ENCODE measurements around the gene SPNS1. TPM values are rescaled to one million over a fixed set of nuclear protein-coding genes. Genes with fewer than 3 reads are reported as not detected.
"Not testable (repeated sequence)": the region's sequence is repeated elsewhere in the genome, so short reads cannot be mapped to it uniquely, and the experiment has no call there.

Gene SPNS1
- total RNA-seq, 1 donor from 2014 or later = 22.5 TPM

DNA sequence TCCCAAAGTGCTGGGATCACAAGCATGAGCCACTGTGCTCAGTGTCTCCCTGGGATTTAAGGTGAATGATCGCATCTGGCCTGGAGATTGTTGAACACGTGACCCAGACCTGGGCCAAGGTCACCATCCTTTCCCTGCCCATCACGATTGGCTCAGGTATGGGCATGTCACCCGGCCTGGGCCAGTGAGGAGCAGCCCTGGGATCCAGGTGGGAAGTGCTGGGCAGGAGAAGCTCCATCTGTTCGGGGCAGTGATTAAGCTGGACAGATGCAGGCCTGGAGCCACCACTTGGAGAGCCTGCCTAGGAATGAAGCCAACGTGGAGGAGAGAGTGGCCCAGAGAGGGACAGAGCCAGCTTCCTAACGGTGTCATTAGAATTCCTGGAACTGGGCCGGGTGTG lies 17.1 kb downstream of the SPNS1 start:
- no peak for ATAC-seq

GRCh38 chr16:28992496-28992895 lies 17.9 kb downstream of the SPNS1 start:
- no peak for ATAC-seq

DNA sequence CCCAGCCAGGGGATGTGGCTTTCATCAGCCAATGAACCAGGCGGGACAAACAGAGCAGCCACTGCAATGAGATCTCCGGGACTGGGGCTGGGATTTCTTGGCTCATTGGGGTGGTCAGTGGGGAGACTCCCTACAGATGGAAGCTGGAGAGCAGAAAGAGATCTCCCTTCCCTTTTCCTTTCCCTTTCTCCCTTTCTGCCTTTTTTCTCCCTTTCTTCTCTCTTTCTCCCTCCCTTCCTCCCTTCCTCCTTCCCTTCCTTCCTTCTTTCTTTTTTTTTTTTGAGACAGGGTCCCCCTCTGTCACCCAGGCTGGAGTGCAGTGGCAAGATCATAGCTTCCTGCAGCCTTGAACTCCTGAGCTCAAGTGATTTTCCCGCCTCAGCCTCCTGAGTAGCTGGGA lies 24.3 kb downstream of the SPNS1 start:
- no peak for ATAC-seq

GRCh38 chr16:28999577-28999976 lies 25.0 kb downstream of the SPNS1 start:
- no peak for ATAC-seq

GRCh38 chr16:29000019-29000418 lies 25.4 kb downstream of the SPNS1 start:
- no peak for ATAC-seq

DNA sequence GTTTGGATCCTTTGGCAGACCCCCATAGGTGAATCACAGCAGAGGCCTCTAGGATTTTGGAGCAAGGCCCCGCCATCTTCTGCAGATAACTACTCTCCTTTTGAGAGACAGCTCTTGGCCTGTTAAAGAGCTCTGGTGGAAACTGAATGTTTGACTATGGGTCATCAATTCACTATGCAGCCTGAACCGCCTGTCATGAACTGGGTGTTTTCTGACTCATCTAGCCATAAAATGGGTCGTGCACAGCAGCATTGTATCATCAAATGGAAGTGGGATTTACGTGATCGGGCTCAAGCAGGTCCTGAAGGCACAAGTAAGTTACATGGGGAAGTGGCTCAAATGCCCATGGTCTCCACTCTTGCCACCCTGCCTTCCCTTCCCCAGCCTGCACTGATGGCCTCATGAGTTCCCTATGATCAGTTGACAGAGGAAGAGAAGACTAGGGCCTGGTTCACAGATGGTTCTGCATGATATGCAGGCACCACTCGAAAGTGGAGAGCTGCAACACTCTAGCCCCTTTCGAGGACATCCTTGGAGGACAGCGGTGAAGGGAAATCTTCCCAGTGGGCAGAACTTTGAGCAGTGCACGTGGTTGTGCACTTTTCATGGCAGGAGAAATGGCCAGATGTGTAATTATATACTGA lies 30.0 kb downstream of the SPNS1 start:
- ATAC-seq = not testable (repeated sequence)

DNA sequence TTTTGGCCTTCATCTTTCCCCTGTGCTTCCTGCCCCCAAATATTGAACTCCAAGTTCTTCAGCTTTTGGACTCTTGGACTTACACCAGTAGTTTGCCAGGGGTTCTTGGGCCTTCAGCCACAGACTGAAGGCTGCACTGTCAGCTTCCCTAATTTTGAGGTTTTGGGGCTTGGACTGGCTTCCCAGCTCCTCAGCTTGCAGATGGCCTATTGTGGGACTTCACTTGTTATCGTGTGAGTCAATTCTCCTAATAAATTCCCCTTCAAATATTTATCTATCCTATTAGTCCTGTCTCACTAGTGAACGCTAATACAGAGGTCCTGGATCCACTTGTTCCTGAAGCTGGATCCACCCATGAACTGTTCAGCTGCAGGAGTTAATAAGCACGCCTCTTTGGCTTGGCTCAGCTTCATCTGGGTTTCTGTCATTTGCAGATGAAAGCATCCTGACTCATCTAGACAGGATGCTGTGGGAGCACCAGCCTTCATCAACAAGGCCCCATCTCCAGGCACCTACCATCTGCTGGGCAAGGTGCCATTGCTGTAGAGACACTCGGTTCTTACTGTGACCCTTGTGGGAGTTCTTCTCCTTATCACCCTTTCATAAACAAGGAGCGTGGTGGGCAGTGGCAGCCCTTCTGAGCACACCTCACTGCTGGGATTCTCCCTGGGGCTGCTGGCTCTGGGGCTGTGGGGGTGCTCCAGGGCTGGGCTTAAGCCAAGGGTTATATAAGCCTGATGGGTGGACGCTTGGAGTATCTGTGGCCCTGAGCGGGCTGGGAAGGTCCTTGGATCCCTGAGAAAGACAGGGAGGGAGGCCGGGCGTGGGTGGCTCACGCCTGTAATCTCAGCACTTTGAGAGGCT lies 33.4 kb downstream of the SPNS1 start:
- peak; percentile 31 for ATAC-seq

GRCh38 chr16:29009050-29009837 lies 34.7 kb downstream of the SPNS1 start:
- no peak for ATAC-seq

DNA sequence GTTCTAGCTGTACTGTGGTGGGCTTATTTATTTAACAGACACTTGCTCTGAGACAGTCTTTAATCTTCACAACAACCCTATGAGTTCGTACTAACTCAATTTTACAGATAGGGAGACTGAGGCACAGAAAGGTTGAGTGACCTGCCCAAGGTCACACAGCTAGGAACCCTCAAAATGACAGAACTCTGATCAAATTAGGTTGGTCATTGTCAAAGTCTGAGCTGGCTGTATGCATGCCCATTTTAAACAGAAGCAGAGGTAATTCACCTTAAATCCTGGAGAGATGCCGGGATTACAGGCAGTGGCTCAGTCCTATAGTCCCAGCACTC lies 35.2 kb downstream of the SPNS1 start:
- ATAC-seq = no peak

DNA sequence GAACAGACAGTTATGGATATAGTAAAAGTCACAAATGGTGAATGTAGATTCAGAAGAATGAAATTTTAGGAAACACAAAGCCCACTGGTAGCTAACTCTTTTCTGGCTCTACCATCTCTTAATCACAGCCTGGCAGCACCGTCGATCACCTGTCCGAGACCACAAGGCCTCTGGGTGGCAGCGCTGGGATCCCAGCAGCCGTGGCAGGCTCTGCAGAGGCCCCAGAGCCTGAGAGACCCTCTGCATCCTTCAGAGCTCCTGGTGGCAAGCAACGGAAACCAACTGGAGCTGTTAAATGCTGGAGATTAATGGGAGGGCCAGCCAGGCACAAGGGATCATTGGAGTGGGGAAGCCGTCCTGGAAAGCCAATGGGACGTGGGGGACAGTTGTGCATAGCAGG lies 36.5 kb downstream of the SPNS1 start:
- ATAC-seq = no peak

DNA sequence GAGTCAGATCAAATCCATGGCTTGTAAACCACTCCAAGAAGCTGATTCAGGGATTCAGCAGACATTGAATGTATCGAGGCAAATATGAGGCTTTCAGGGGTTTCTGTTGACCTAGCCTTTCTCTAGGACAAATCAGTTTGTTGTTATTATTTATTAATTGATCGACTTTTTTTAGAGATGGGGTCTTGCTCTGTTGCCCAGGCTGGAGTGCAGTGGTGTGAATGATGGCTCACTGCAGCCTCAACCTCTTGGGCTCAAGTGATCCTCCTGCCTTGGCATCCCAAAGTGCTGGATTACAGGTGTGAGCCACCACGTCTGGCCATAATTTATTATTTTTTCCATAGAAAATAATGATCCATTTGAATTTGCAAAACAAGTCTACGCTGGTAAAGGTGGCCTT lies 37.3 kb downstream of the SPNS1 start:
- ATAC-seq = no peak

GRCh38 chr16:29012913-29013553 lies 38.5 kb downstream of the SPNS1 start:
- ATAC-seq = peak; percentile 39

GRCh38 chr16:29014561-29015069 lies 40.0 kb downstream of the SPNS1 start:
- ATAC-seq = no peak

DNA sequence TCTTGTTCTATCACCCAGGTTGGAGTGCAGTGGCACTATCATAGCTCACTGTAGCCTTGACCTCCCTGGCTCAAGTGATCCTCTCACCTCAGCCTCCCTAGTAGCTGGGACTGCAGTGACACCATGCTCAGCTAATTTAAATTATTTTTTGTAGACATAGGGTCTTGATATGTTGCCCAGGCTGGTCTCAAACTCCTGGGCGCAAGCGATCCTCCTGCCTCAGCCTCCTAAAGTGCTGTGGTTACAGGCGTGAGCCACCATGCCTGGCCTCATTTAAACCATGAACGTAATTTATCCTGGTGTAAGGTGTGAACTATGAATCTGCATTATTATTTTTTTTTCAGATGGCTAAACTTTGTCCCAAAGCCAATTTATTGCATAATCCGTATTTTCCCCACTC lies 47.6 kb downstream of the SPNS1 start:
- ATAC-seq = no peak

GRCh38 chr16:29023279-29024277 lies 49.0 kb downstream of the SPNS1 start:
- ATAC-seq = peak; percentile 66

- ATAC-seq = no peak
Observed at GRCh38 chr16:29024278-29024677, 49.7 kb downstream of the SPNS1 start.

- ATAC-seq = no peak
Observed at GRCh38 chr16:29025218-29025617, 50.6 kb downstream of the SPNS1 start.

DNA sequence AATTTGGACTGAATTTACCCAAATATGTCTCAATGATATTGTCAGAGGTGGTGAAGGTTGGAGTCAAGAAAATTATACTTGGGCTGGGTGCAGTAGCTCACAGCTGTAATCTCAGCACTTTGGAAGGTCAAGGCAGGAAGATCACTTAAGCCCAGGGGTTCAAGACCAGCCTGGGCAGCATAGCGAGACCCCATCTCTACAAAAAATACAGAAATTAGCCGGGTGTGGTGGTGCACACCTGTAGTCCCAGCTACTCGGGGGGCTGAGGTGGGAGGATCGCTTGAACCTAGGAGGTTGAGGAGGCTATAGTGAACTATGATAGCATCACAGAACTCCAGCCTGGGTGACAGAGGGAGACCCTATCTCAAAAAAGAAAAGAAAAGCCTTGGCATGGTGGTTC lies 51.2 kb downstream of the SPNS1 start:
- no peak for ATAC-seq

- ATAC-seq = peak; percentile 16
Observed at GRCh38 chr16:29028457-29029167, 54.0 kb downstream of the SPNS1 start.

DNA sequence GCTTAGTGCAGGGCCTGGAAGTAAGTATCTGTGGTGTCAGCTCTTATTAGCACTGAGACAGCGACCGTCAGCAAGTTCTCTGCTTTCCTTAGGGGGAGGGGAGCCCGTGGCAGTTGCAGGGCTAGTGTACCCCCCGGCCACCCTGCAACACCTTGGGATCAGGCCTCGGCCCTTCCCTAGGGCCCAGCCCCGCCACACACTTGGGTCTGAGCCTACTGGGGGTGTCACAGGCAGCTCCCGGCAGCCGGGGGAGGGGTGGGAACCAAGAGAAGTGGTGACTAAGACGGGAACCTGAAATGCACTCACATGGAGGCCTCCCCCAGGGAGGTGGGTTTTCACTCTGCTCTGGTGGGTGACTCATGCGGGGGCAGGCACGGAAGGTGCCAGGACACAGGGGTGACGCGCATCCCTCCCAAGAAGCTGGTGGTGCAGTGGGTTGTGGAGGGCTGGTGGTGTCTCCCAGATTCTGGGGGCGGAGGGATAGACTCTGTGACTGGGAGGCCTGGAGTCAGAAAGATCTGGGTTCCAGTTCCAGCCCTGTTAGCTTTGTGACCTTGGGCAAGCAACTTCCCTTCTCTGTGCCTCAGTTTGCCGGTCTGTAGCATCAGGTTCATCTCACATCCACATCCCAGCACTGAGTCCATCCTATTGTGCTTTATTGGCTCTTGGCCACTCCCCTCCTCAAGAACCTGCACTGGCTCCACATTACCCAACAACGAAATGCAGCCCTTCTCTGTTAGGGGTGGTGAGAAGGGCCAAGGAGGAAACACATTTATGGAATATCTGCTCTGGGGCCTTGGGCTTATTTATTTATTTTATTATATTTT lies 54.8 kb downstream of the SPNS1 start:
- peak; percentile 75 for ATAC-seq

Measured in esophagus mucosa (tissue), 1 donor.